ENCODE data around the gene RARB.

The RARB gene

DNA sequence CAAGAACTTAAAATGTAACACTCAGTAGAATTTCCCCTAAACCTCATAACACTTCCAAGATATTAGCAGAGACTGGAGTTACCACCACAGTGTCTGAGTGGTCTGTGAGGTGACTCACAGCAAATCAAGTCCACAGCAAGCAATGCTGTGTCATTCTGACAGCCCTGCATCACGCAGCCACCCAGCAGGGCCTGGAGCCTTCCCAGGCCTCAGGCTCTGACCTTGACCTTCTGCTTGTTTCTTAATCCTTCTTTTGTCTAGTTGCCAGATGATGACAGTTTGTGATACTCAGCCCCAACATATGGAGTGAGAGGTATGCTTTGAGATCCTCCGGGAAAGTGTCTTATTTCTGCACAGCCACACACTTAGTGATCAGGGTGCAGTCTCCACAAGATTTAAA, 154.2 kb downstream of the RARB start:
- no peak for DNase-seq

GRCh38 chr3:25583343-25583742, 155.3 kb downstream of the RARB start:
- DNase-seq = no peak

GRCh38 chr3:25584011-25584789, 156.1 kb downstream of the RARB start:
- no peak for DNase-seq

DNA sequence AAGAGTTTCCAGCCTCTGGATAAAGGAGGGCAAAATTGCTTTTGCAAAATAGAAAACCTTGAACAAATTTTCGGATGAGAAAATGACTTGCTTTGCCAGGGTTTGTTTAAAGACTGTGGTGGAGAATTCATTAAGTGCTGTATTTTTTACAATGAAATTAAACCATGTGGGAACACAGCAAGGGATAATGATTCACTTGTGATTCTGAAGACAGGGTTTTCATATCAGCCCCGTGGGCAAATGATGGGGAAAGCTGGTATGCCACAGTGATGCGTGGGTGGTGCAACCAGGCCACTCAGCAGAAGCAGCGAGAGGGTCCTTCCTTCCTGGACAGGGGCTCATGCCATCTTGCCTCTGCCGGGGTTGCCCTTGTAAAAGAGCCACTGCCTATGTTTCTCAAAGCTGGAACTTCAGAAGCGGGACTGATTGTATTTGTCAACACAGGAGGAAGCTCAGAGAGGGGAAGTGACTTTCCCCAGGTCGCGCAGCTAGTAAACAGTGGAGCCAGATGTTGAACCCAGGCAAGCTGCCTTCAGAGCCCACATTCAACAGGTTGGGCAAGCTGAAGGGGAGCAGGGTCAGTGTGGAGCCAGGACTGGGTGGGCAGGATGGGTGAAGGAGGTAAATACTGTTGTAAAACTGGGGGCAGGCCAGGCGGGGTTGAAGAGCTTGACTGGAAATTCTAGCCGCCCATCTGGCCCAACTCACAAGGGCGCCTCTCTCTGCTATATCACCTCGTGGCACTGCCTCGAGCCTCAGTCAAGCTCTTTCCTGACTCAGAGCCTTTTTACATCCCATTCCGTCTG, 157.5 kb downstream of the RARB start:
- DNase-seq = no peak

DNA sequence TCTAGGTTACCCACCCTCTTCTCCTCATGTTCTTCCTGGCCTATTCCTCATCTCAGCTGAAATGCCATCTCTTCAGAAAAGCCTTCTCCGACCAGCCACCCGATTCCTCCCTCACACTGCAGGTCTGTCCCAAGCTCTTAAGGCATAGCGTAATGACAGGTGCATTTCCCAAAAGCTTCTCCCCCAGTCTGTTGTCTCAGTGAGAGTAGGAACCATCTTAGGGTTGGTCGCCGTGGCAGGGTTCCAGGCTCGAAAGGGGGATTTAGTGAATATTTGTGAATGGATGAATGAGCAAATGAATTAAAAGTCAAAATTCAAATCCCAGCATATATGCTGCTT, 158.1 kb downstream of the RARB start:
- DNase-seq = no peak

DNA sequence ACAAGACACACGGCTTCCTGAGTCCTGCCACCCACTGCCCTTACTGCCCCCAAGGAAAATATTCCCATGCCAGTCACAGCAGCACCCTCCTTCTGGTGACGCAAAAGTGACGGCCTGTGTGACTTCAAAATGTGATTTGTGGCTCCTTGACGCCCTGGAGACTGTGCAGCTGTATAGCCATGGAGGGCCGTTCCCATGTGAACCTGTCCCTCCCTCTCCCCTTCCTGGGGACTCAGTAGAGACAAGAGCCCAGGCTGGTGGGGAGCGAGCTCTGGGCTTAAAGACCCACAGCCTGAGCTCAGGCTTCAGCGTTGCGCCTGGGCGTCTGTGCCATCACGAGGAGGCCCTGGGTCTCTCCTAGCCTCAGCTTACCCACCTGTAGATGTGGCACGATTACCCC, 158.5 kb downstream of the RARB start:
- DNase-seq = no peak

DNA sequence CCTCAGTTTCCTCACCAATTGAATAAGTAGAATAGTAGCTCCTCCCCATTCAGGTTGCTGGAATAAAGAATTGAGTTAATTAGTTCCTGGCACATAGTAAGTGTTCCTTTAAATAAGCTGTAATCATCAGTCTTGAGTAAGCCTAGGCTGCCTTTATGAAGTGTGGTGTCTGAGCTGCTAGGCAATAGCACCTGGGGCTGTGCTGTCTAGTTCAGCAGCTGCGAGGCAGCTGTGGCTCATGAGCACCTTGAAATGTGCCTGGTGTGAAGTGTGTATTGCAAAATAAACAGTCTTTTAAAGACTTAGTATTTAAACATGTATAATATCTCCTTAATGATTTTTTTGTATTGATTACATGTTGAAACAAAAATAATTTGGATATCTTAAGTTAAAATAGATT, 159.0 kb downstream of the RARB start:
- no peak for DNase-seq

DNA sequence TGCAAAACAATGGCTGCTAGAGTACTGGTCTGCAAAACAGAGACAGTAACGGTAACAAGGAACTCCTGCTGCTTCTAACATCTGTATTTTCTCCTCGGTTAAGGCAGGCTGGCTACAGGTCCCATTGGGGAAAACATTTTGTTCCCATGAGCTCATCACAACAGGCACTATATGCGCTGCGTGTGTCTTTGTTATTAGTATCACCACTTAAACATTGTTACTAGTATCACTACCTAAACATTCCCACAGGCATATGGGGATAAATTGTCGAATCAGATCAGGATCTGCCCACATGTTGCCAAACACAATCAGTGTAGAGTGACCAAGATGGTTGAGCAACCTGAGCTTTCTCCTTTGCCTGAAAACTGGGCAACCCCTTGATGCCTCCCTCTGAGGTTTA, 159.5 kb downstream of the RARB start:
- DNase-seq = no peak

GRCh38 chr3:25587975-25588374, 159.9 kb downstream of the RARB start:
- no peak for DNase-seq

- DNase-seq = no peak
Observed at GRCh38 chr3:25588441-25589103, 160.5 kb downstream of the RARB start.

- no peak for DNase-seq
Observed at GRCh38 chr3:25589104-25589782, 161.2 kb downstream of the RARB start.

DNA sequence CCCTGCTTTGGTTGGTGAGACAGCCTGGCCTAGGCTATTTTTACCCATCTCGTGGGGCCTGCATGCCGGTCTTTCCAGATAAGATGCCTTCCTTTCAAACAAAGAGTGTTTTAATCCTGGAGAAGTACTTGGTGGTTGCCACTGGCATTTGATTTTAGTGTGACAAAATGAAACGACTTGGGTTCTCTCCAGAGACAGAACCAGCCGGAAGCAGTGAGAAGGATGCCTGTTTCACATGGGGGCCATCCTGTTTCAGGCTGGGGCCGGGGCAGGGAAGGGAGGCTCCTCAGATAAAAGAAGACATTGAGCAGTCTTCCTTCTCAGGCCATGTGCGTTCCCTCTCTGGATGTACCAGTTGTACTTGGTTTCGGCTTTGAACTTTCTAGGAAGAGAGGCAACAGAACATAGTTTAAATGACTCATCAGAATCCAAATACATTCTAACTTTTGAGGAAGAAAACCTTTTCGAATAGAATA, 161.8 kb downstream of the RARB start:
- DNase-seq = no peak

DNA sequence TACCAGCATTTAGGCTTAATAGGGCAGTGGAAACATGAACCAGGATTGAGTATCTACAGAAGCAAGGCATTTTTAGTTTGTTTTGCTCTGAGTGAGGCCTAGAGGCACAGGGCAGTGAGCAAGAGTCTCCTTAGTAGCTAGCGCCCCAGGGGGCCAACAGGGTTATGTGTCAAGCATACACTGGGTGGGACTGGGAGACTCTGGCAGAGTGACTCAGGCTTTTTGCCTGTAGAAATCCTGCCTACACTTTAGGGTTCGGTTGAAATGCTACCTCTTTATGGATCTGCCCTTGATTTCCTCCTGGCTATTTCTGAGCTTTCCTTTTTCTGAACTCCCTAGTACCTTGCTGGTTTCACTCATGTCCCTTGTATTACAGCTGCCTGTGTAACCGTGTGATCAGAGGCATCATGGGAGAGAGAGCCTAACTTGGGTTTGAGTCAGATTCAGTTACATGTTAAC, 164.5 kb downstream of the RARB start:
- DNase-seq = no peak

GRCh38 chr3:25593001-25593400, 164.9 kb downstream of the RARB start:
- no peak for DNase-seq

DNA sequence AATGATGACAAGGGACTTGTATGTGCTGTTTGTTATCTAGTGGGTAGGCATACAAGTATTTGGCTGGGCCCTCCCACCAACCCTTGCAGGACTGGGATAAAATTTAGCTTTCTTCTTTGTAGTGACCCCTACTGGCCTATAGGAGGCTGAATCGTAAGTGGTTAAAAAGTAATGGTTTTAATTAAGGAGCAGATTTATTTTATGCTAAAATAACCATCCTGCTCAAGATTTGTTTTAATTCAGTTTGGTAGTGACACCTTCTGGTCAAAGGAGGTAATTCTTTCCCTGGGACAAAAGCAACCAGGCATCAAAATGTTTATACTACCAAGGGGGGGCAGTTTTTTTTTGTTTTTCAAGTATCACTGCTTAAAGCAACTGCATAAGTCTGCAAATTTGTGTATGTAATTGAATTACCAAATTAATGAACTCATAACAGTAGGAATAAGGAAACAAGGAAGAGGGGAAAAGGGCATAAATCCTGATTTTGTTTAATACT, 166.0 kb downstream of the RARB start:
- no peak for DNase-seq

- no peak for DNase-seq
Observed at GRCh38 chr3:25597535-25598101, 169.6 kb downstream of the RARB start.

DNA sequence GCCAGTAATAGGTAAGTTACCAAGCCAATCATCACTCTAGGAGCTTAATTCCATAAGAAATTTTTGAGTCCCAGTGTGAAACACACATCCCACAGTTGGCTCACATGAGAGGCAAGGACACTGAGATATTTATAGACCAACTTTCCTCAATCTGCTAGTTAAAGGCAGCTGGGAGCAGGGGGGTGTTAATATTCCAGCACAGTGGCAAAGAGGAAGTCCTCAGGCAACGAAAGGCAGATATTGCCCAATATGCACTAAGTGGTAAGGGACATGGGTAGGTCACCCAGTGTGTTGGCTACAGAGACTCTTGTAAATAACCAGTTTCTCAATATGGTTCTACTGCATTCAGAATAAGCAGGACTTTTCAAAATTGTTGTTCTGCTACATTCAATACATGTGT, 175.6 kb downstream of the RARB start:
- no peak for DNase-seq

- DNase-seq = no peak
Observed at GRCh38 chr3:25604107-25604805, 176.2 kb downstream of the RARB start.

GRCh38 chr3:25610167-25610566, 182.1 kb downstream of the RARB start:
- no peak for DNase-seq

DNA sequence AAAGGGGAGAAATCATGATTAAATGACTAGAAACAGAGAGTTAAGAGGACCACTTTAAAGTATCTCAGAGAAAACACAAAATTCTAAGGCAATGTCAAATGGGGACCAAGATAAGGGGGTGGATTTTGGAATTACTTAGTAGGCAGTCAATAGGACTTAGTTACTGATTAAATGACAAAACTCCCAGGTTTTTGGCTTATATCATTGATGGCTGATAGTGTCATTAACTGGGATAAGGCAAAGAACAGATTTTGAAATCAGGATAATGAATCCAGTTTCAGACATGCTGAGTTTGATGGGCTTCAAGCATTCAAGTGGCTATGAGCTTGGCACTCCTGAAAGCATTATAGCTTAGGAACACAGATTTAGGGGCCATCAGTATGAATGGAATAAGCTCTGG, 182.7 kb downstream of the RARB start:
- no peak for DNase-seq

DNA sequence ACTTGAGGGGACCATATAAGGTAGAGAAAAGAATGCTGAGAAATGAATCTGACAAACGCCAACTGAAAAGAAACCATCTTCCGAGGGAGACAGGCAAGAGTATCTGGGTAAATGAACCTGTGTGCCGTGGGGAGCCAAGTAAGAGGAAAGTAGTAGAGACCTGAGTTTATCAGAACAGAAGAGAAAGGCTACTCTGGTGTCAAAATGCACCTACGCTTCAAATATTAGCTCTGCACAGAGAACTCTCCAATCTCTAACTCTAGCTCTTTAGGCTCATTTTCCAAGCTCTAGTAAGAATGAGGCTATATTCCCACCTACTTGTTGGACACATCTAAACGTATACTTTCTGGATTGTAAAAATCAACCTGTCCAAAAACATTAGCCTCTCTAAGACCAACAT, 183.1 kb downstream of the RARB start:
- no peak for DNase-seq

DNA sequence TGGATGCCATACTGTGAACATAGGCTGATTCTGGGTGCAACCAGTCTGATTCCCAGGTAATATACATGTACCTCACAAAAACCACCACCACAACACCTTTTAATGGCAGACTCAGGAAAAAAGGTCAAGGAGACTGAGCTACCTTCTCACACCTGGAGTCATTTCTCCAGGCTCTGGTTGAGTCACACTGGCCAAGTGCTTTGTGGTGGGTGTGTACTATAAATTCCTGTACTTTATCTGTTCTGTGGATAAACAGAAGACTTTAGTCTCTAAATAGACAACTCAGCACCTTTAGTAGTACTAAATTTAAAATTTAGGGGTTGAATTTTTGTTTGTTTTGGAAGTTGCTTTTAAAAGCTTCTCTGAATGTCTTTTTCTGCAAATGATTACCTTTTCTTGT, 190.0 kb downstream of the RARB start:
- no peak for DNase-seq

Data from activated T-cell treated with anti-CD3 and anti-CD28 coated beads, Interleukin-2, amount 50 U/mL, for 1 hour (primary cell).